Spleen (tissue), 11 donors: ENCODE results near the gene ABCB1. TPM values are rescaled to one million over a fixed set of nuclear protein-coding genes. Genes with fewer than 3 reads are reported as not detected.

Experiments
- DNase-seq: peaks from one replicate; pipeline ENCODE4 v3.0.0-alpha.2; 2020
- H3K27ac ChIP-seq, 8 donors: fragments of 200-600 bp; sonication (generic) in 7 of 8; 1 replicate in 4 of 8; 2 replicates in 4 of 8; pipeline versions ENCODE4 v1.5.0 to v1.8.0; 2016 to 2021; ENCODE audit warnings: inconsistent platforms in 4 of 8, mild to moderate bottlenecking in 4 of 8, moderate library complexity in 1 of 8
- H3K27me3 ChIP-seq, 7 donors: fragments of 200-600 bp; sonication (generic) in 6 of 7; replicated peaks in 1 of 7; 1 replicate in 4 of 7; 2 replicates in 3 of 7; pipeline versions ENCODE4 v1.5.0 to v1.8.0; 2016 to 2021; ENCODE audit warnings: inconsistent platforms in 3 of 7, mild to moderate bottlenecking in 1 of 7
- H3K36me3 ChIP-seq, 6 donors: fragments of 200-600 bp; sonication (generic) in 5 of 6; 1 replicate in 4 of 6; 2 replicates in 2 of 6; pipeline versions ENCODE4 v1.5.0 to v1.8.0; 2016 to 2021; ENCODE audit warnings: inconsistent platforms in 2 of 6
- H3K4me1 ChIP-seq, 6 donors: fragments of 200-600 bp; sonication (generic) in 5 of 6; 1 replicate in 3 of 6; 2 replicates in 3 of 6; pipeline versions ENCODE4 v1.5.0 to v1.8.0; 2016 to 2021; ENCODE audit warnings: inconsistent platforms in 3 of 6
- H3K4me3 ChIP-seq, 8 donors: fragments of 200-600 bp; sonication (generic) in 7 of 8; 1 replicate in 4 of 8; 2 replicates in 4 of 8; pipeline versions ENCODE4 v1.5.0 to v1.8.0; 2016 to 2021; ENCODE audit warnings: inconsistent platforms in 4 of 8, mild to moderate bottlenecking in 4 of 8, moderate library complexity in 2 of 8
- H3K9me3 ChIP-seq, 8 donors: fragments of 200-600 bp; sonication (generic) in 7 of 8; 1 replicate in 4 of 8; 2 replicates in 4 of 8; pipeline versions ENCODE4 v1.5.0 to v1.8.0; 2016 to 2021; ENCODE audit warnings: inconsistent platforms in 4 of 8
- CTCF ChIP-seq, 11 experiments: fragments of 200-600 bp in 7 of 11; fragments of 450-650 bp in 4 of 11; sonication (generic) in 4 of 11; IDR thresholded peaks in 8 of 11; conservative IDR thresholded peaks in 3 of 11; 1 replicate in 7 of 11; 2 replicates in 4 of 11; pipeline versions ENCODE4 v1.4.0 to v1.8.0; 2016 to 2021; ENCODE audit warnings: antibody characterized with exemption in 11 of 11, inconsistent platforms in 4 of 11, mild to moderate bottlenecking in 1 of 11
- POLR2A ChIP-seq, 3 donors: fragments of 450-650 bp; IDR thresholded peaks; one replicate each; pipeline ENCODE4 v1.5.1; 2017; ENCODE audit warnings: antibody characterized with exemption in 3 of 3, mild to moderate bottlenecking in 1 of 3
- POLR2AphosphoS5 ChIP-seq, 3 donors: sonication (generic); formaldehyde crosslinking; IDR thresholded peaks; one replicate each; pipeline ENCODE4 v1.5.1; 2017; ENCODE audit warnings: antibody characterized with exemption in 3 of 3
- WGBS, 5 donors: extraction: QIAGEN DNeasy Blood & Tissue Kit in 3 of 5; methylation state at CpG; one replicate each; pipeline versions ENCODE4 v1.1.5 to v1.1.7; 2013 to 2018; 5-methylcytosine and 5-hydroxymethylcytosine counted together
- intact Hi-C: fragments of 100-400 bp; cut with DNase I; formaldehyde crosslinking; loops from one replicate; pipeline ENCODE4 v1.15.0; 2023; ENCODE audit warnings: low total_unique reads
- polyA plus RNA-seq, 3 donors: library from polyadenylated mRNA; stranded (reverse); fragments of 200-250 nt; gene quantifications; one replicate each; pipeline ENCODE4 v1.2.1, GENCODE V29; 2013
- total RNA-seq, 7 donors: library from RNA; depleted of rRNA in 3 of 7; stranded (reverse); fragments of >200 nt in 3 of 7; fragmentation: NEBNext Ultra II Directional in 4 of 7; extraction: Animal tissue kit (Norgen Biotek cat#: 25700) in 4 of 7; gene quantifications; one replicate each; pipeline versions ENCODE4 v1.1.0 to v1.2.1, GENCODE V29; 2016 to 2021
- donor health status: healthy with polysubstance abuse.
- donor health status: DM: no; HTN: no; CAD: no; lungs with moderate emphysema.
- donor health status: DM: no; HTN: no; CAD: no.
- donor health status: Bipolar disorder and iron deficiency.
- donor health status: healthy.
- donor health status: DM: no; HTN: no; CAD: no.
- donor health status: DM: yes; HTN: yes; CAD: no.

The ABCB1 gene
- total and polyA plus RNA-seq, 10 donors = 3.0 to 25.6 (median 11.3) TPM

- peak overlapping the region in 3 of 8 donors; percentile 15 to 56 (median 52) for H3K27ac ChIP-seq
- no peaks in the 10 kb centered on the region for H3K27me3 ChIP-seq
- no peak for DNase-seq
- peaks cover 0 to 8% (median 0%) of the 10 kb centered on the region in 8 donors for H3K9me3 ChIP-seq
- no peak overlapping the region for H3K4me3 ChIP-seq
- H3K36me3 ChIP-seq = no peaks in the 10 kb centered on the region
- H3K4me1 ChIP-seq = peaks cover 0 to 18% (median 0%) of the 10 kb centered on the region in 6 donors
- intact Hi-C loops = no loop called here
- TF ChIP-seq POLR2A (IDR thresholded peaks at IDR 0.05) (no peak), CTCF (IDR thresholded peaks at IDR 0.05 in 8 of 11, conservative IDR thresholded peaks at IDR 0.05 in 3 of 11) (no peak), POLR2AphosphoS5 (IDR thresholded peaks at IDR 0.05) (no peak)
- WGBS, 5 donors = 0 to 45% (median 21%) methylated on average over 1 of the region's 1 CpG
Observed at GRCh38 chr7:87498893-87499292, 101.8 kb downstream of the ABCB1 start.

GRCh38 chr7:87497482-87497881, 103.2 kb downstream of the ABCB1 start:
- Histone ChIP-seq H3K4me1 (peaks cover 0 to 18% (median 0%) of the 10 kb centered on the region in 6 donors), H3K36me3 (no peaks in the 10 kb centered on the region), H3K9me3 (peaks cover 0 to 8% (median 0%) of the 10 kb centered on the region in 8 donors), H3K27me3 (no peaks in the 10 kb centered on the region), H3K27ac (no peak overlapping the region), H3K4me3 (no peak overlapping the region)
- WGBS, 5 donors = 67 to 92% (median 81%) methylated on average over 3 of the region's 3 CpGs
- intact Hi-C loops = no loop called here
- TF ChIP-seq POLR2A (IDR thresholded peaks at IDR 0.05) = no peak
- no peak for TF ChIP-seq CTCF (IDR thresholded peaks at IDR 0.05 in 8 of 11, conservative IDR thresholded peaks at IDR 0.05 in 3 of 11)
- no peak for TF ChIP-seq POLR2AphosphoS5 (IDR thresholded peaks at IDR 0.05)
- no peak for DNase-seq

GRCh38 chr7:87495366-87495765, 105.3 kb downstream of the ABCB1 start:
- Histone ChIP-seq H3K9me3 (peaks cover 0 to 8% (median 1%) of the 10 kb centered on the region in 8 donors), H3K4me3 (no peak overlapping the region), H3K27me3 (no peaks in the 10 kb centered on the region), H3K4me1 (peaks cover 0 to 18% (median 0%) of the 10 kb centered on the region in 6 donors), H3K27ac (no peak overlapping the region), H3K36me3 (no peaks in the 10 kb centered on the region)
- intact Hi-C loops = no loop called here
- no peak for TF ChIP-seq POLR2AphosphoS5 (IDR thresholded peaks at IDR 0.05)
- no peak for TF ChIP-seq POLR2A (IDR thresholded peaks at IDR 0.05)
- TF ChIP-seq CTCF (IDR thresholded peaks at IDR 0.05 in 8 of 11, conservative IDR thresholded peaks at IDR 0.05 in 3 of 11) = no peak
- 80 to 95% (median 90%) methylated on average over 5 of the region's 5 CpGs for WGBS, 5 donors
- DNase-seq = no peak

GRCh38 chr7:87494454-87494853, 106.2 kb downstream of the ABCB1 start:
- no peak for DNase-seq
- Histone ChIP-seq H3K27ac (no peak overlapping the region), H3K4me1 (peaks cover 0 to 14% (median 0%) of the 10 kb centered on the region in 6 donors), H3K9me3 (peaks cover 0 to 8% (median 1%) of the 10 kb centered on the region in 8 donors), H3K36me3 (no peaks in the 10 kb centered on the region), H3K4me3 (no peak overlapping the region), H3K27me3 (no peaks in the 10 kb centered on the region)
- intact Hi-C loops = no loop called here
- WGBS, 5 donors = 94 to 100% (median 97%) methylated on average over 1 of the region's 1 CpG
- TF ChIP-seq CTCF (IDR thresholded peaks at IDR 0.05 in 8 of 11, conservative IDR thresholded peaks at IDR 0.05 in 3 of 11) (no peak), POLR2A (IDR thresholded peaks at IDR 0.05) (no peak), POLR2AphosphoS5 (IDR thresholded peaks at IDR 0.05) (no peak)
